GM18873 (cell line): Measurements from ENCODE around the gene FOXK1.

ENCODE experiments used
- ATAC-seq: cut with Tn5 transposase; IDR thresholded peaks from one replicate; pipeline ENCODE4 v1.9.1; 2021; ENCODE audit warnings: mild to moderate bottlenecking, moderate library complexity, moderate number of reproducible peaks; ENCODE audit not compliant: unreplicated experiment, low FRiP score

The FOXK1 gene

GRCh38 chr7:4718075-4718474 lies 36.0 kb downstream of the FOXK1 start:
- no peak for ATAC-seq

GRCh38 chr7:4720225-4720624 lies 38.1 kb downstream of the FOXK1 start:
- no peak for ATAC-seq

- ATAC-seq, result no peak
Measured at GRCh38 chr7:4722308-4722707, 40.2 kb downstream of the FOXK1 start.

- no peak for ATAC-seq
Measured at GRCh38 chr7:4722960-4723630, 41.0 kb downstream of the FOXK1 start.

GRCh38 chr7:4724648-4725013 lies 42.5 kb downstream of the FOXK1 start:
- ATAC-seq, result peak; percentile 17

- peak; percentile 72 for ATAC-seq
Measured at GRCh38 chr7:4725014-4725849, 43.1 kb downstream of the FOXK1 start.

- ATAC-seq, result no peak
Measured at GRCh38 chr7:4725850-4726450, 43.9 kb downstream of the FOXK1 start.

GRCh38 chr7:4726566-4726965 lies 44.5 kb downstream of the FOXK1 start:
- ATAC-seq, result no peak

- ATAC-seq, result no peak
Measured at GRCh38 chr7:4727914-4728705, 46.0 kb downstream of the FOXK1 start.

- no peak for ATAC-seq
Measured at GRCh38 chr7:4729266-4729665, 47.2 kb downstream of the FOXK1 start.

- no peak for ATAC-seq
Measured at GRCh38 chr7:4730276-4730675, 48.2 kb downstream of the FOXK1 start.

GRCh38 chr7:4730971-4731370 lies 48.9 kb downstream of the FOXK1 start:
- no peak for ATAC-seq

GRCh38 chr7:4731803-4732202 lies 49.7 kb downstream of the FOXK1 start:
- no peak for ATAC-seq

- ATAC-seq, result no peak
Measured at GRCh38 chr7:4733936-4734528, 51.9 kb downstream of the FOXK1 start.

- ATAC-seq, result no peak
Measured at GRCh38 chr7:4734587-4735345, 52.7 kb downstream of the FOXK1 start.

GRCh38 chr7:4737300-4737699 lies 55.2 kb downstream of the FOXK1 start:
- ATAC-seq, result no peak

- no peak for ATAC-seq
Measured at GRCh38 chr7:4738711-4739527, 56.8 kb downstream of the FOXK1 start.

- no peak for ATAC-seq
Measured at GRCh38 chr7:4739528-4739992, 57.5 kb downstream of the FOXK1 start.

- ATAC-seq, result no peak
Measured at GRCh38 chr7:4740796-4741195, 58.7 kb downstream of the FOXK1 start.
